RKO (cell line): ENCODE results near the gene ACKR2.
A peak's percentile ranks its signal among the peaks of the same experiment; 100 is the strongest.

Experiments used
- DNase-seq: peaks from one replicate; pipeline ENCODE4 v3.0.0-alpha.2; 2016; ENCODE audit warnings: low spot score

The ACKR2 gene

GRCh38 chr3:42829628-42830436, 20.6 kb downstream of the ACKR2 start:
- DNase-seq, result no peak

GRCh38 chr3:42830437-42831320, 21.4 kb downstream of the ACKR2 start:
- DNase-seq, result peak; percentile 47

- DNase-seq, result peak; percentile 56
Measured at GRCh38 chr3:42831321-42831713, 22.1 kb downstream of the ACKR2 start.

GRCh38 chr3:42836150-42837123, 27.2 kb downstream of the ACKR2 start:
- DNase-seq, result no peak

GRCh38 chr3:42838571-42838970, 29.3 kb downstream of the ACKR2 start:
- no peak for DNase-seq

DNA sequence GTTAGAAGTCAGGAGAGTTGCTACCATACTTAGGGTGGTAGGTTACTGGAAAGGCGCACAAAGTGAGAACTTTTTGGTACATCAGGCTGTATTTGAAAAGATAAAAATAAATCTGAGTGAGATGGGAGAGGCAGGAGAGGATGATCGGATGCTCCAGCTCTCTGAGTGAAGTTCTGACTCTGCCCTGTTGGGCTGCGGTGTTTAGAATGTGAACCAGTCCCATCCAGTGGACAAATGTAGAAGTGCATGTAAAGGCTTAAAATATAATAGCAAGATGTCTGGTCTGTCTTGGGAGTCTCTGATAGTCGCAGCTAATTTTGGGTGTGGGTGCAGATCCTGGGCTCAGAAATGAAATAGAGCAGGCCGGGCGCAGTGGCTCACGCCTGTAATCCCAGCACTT, 30.4 kb downstream of the ACKR2 start:
- peak; percentile 80 for DNase-seq

- DNase-seq, result no peak
Measured at GRCh38 chr3:42841332-42841731, 32.1 kb downstream of the ACKR2 start.

DNA sequence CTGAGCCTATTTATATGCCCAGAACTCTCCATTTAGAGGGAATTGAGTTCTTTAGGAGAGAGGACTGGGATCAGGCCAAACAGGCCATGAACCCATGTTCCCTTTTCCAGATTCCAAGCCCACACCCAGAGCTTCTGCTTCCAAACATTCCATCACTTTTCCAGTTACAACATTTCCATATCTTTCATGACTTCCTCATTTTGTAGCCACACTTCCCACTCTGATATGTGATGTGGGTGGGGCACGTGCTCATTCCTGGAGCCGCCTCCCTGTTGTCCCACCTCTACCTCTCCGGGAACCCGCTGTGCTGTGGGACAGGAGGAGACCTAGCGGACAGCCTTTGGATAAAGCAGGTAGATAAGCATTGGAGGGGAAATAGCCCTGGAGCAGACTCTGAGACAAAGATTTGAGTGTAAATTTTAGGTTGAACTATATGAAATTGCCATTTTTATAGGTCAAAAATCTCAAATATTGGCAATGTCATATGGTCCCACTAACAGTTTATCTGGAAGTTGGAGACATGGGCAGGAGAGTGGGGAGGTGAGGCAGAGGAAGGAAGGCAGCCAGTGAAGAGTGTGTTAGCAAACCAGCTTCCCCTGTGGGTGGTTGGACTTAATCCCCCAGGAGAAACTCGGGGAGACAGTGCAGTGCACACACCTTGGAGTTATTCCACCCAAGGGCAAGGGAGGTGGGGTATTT, 34.6 kb downstream of the ACKR2 start:
- DNase-seq, result no peak

DNA sequence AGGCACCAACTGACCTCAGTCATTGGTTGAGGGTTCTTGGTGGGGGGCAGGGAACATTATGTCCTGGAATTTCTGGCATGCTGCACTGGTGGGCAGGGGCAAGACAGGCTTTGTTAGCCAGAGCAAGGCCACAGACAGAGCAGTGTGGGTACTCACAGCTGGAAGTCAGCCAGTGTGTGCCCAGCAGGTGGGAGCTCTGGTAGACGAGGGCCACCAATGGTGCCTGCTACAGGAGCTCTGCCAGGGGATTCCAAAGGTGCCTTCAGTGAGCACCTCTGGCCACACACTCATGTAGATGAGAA, 35.1 kb downstream of the ACKR2 start:
- no peak for DNase-seq

GRCh38 chr3:42844815-42845214, 35.6 kb downstream of the ACKR2 start:
- no peak for DNase-seq

DNA sequence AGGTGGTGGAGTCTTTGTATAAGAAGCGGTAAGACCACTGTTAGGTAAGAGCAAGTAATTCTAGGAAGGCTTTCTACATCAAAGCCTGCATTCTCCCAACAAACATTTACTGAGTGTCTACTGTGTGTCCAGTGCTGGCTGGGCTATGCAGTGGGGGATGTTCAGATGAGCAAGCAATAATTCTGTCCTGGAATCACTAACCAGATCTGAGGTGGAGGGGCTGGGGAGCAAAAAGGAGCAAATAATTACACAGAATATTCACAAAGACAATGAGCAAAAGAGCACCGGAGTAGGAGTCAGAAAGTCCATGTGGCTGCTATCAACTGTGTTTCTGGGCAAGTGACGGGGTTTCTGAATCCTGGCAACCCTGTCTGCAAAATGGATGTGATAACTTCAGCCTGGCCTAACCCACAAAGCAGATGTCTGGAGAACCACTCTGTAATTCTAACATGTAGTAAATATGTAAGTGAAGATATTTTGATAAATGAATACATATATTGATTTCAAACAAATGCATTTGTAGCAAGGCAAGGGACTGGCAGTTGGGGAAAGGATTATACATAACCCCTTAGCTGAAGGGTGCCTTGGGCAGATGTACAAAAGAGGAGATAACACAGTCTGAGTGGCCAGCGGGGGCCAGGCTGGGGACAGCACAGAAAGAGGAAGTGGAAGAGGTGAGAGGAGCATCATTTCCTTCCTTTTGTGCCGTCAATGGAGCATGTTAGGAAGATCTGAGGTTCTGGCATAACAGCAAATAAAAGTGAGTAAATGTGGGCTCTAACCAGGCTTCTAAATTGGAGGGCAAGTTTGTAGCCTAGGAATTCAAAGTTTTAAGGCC, 37.7 kb downstream of the ACKR2 start:
- no peak for DNase-seq

DNA sequence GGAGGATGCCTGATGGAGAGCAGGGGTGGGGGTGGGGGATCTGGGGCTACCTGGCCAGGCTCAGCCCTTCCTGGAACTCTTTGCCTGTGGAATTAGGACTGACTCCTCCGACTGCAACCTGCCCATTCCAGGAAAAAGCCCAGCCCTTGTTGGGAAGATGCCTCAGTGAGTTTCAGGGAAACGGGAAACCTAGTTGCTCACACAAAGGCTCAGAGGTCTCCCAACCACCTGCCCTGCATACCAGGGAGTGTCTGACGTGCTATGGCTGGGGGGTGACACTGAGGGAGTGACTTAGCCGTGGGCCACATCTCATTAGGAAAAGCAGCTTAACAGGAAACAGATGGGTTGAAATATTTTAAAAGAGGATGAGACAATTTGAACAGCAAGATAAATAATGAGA, 38.5 kb downstream of the ACKR2 start:
- DNase-seq, result no peak

- no peak for DNase-seq
Measured at GRCh38 chr3:42849017-42849416, 39.8 kb downstream of the ACKR2 start.

DNA sequence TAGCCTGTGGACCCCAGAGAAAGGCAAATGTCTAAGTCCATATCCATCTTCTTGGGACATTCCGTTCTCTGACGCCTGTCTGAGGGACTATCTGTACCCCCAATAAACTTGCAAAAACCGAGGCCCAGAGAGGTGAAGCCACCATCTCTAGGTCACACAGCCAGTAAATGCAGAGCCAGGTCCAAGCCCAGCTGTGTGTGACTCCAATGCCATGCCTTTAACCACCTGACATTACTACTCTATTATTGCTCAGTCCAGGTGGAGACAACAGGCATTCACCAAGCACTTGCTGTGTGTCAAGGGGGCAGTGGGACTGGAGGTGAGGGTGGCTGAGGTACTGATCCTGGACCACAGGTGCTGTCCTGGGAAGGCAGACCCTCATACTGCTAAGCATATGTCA, 41.0 kb downstream of the ACKR2 start:
- DNase-seq, result no peak

DNA sequence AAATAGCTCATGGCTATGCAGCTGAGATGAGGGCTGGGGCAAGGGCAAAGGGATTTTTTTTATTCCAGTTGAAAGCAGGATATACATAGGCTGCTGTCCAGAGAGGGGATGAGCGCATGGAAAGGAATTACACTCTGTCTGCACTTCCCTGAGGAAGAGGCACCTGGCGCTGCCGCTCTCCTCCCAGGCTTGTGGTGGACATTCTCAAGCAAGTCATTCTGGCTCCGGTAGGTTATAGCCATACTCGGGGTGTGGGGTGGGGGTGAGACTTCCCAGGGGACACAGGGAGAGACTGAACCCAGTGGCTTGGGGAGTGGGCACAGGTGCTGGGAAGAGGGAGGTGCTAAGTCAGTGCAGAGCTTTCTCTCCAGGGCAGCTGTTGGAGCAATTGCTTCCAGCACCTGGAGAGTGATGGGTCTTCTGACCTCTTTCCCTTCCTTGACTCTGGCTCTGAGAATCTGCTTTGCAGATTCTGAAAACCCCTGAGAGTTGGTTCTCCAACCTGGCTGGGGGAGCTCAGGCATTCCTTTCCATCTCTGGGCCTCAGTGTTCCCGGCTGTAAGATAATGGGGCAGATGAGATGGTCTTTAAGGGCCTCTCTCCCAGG, 42.1 kb downstream of the ACKR2 start:
- DNase-seq, result no peak

- no peak for DNase-seq
Measured at GRCh38 chr3:42852441-42852840, 43.2 kb downstream of the ACKR2 start.

DNA sequence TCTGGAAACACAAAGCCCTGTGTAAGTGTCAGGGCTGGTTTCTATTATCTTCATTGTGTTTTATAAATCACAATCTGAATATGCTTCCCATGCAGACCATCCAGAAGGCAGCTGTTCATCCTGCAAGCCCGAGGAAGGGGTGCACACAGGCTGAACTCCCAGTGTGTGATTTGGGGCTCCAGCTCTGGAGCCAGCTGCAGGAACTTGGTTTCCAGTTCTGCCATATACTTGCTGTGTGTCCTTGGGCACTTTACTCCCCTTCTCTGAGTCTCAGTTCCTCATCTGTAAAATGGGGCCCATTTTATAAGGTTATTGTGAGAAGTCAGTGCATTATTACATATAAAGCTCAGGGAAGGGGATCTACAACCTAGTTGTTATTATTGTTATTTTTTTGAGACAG, 43.8 kb downstream of the ACKR2 start:
- DNase-seq, result no peak

DNA sequence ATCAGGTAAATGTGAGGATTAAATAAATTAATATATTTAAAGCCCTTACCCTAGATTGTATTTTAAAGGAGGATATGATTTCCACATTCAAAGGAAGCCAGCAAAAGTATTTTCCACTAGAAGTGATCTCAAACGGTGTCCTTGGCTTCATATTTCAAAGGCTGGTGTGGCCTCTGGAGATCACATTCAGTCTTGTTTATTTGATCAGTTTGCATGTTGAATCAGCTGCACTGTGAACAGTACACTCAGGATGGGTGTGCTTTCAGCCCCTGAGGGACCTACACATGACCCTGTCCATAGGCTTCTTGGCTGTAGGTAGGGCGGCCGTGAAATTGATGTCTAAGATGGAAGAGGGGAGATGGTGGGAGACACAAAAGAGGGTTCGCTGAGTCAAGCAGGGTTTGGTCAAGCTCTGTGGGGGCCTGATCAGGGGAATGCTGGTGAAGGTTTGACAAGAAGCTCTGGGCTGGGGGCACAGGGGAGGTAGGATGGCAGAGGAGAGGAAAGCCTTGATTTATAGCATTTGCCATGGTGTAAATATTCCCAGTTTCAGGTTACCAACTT, 44.6 kb downstream of the ACKR2 start:
- DNase-seq, result no peak

DNA sequence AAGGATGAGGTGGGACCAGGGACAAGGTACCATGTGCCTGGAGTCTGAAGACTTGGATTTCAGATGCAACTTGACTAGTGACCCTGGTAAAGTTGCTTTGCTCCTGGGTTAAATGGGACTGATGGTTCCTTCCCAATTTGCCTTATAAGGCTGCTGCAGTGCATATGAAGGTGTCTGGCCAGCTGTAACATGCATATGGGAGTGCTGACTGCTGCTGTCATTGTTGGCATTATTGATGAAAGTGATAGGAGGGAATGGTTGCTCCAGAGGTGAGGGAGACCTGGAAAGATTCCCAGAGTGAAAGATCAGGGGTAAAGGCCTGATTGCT, 45.9 kb downstream of the ACKR2 start:
- DNase-seq, result no peak
